Stimulated activated CD8-positive, alpha-beta memory T cell treated with anti-CD3 and anti-CD28 coated beads, Interleukin-4, amount 100 ng/mL, for 1 hour (primary cell): Measurements from ENCODE around the gene GLI3.

ENCODE experiments used
- DNase-seq, 2 donors: peaks; one replicate each; pipeline ENCODE4 v3.0.0-alpha.2; 2020; ENCODE audit warnings: low read depth in 2 of 2, low spot score in 1 of 2

The GLI3 gene

GRCh38 chr7:41940760-41941343 lies 296.2 kb downstream of the GLI3 start:
- peak in 1 of 2 donors; percentile 10 for DNase-seq

GRCh38 chr7:41938371-41938770 lies 298.6 kb downstream of the GLI3 start:
- DNase-seq: no peak

- no peak for DNase-seq
Observed at GRCh38 chr7:41933427-41933826, 303.6 kb downstream of the GLI3 start.

- DNase-seq: no peak
Observed at GRCh38 chr7:41931263-41931646, 305.8 kb downstream of the GLI3 start.

GRCh38 chr7:41930538-41931262 lies 306.3 kb downstream of the GLI3 start:
- DNase-seq: no peak

GRCh38 chr7:41928781-41929180 lies 308.2 kb downstream of the GLI3 start:
- no peak for DNase-seq

GRCh38 chr7:41928166-41928565 lies 308.8 kb downstream of the GLI3 start:
- DNase-seq: no peak

GRCh38 chr7:41927380-41927779 lies 309.6 kb downstream of the GLI3 start:
- no peak for DNase-seq

GRCh38 chr7:41925946-41926345 lies 311.1 kb downstream of the GLI3 start:
- DNase-seq: no peak

- no peak for DNase-seq
Observed at GRCh38 chr7:41924796-41925195, 312.2 kb downstream of the GLI3 start.

- no peak for DNase-seq
Observed at GRCh38 chr7:41922373-41922772, 314.6 kb downstream of the GLI3 start.

- no peak for DNase-seq
Observed at GRCh38 chr7:41921453-41921981, 315.5 kb downstream of the GLI3 start.

- DNase-seq: no peak
Observed at GRCh38 chr7:41918597-41918996, 318.4 kb downstream of the GLI3 start.

GRCh38 chr7:41916450-41916927 lies 320.5 kb downstream of the GLI3 start:
- DNase-seq: no peak

GRCh38 chr7:41915871-41916270 lies 321.1 kb downstream of the GLI3 start:
- no peak for DNase-seq

- DNase-seq: no peak
Observed at GRCh38 chr7:41912851-41913567, 324.0 kb downstream of the GLI3 start.

- no peak for DNase-seq
Observed at GRCh38 chr7:41912426-41912825, 324.6 kb downstream of the GLI3 start.

GRCh38 chr7:41911792-41912191 lies 325.2 kb downstream of the GLI3 start:
- DNase-seq: no peak
